GM21515 (cell line): ENCODE results near the gene SCGB1A1.
"Not testable (repeated sequence)": the region's sequence is repeated elsewhere in the genome, so short reads cannot be mapped to it uniquely, and the experiment has no call there.

Experiments
- ATAC-seq: cut with Tn5 transposase; IDR thresholded peaks from one replicate; pipeline ENCODE4 v1.9.1; 2021; ENCODE audit not compliant: unreplicated experiment

The SCGB1A1 gene

GRCh38 chr11:62446091-62446490 lies 27.3 kb downstream of the SCGB1A1 start:
- ATAC-seq: no peak

- no peak for ATAC-seq
These were observed 30.6 kb downstream of the SCGB1A1 start for GRCh38 chr11:62449451-62449851.

- not testable (repeated sequence) for ATAC-seq
These were observed 31.1 kb downstream of the SCGB1A1 start for GRCh38 chr11:62449912-62450311.

GRCh38 chr11:62450543-62451240 lies 31.9 kb downstream of the SCGB1A1 start:
- ATAC-seq: no peak

DNA sequence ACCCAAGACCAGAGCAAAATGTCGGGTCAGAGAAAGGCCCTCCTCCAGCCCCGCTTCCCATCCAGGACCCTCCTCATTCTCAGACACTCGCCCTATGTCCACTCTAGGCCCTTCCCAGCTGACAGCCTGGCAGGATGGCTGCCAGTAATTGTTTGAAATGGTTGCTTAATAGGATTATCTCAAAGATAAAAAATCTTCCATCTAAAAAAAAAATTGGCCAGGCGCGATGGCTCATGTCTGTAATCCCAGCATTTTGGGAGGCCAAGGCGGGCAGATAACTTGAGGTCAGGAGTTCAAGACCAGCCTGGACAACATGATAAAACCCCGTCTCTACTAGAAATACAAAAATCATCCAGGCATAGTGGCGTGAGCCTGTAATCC lies 32.4 kb downstream of the SCGB1A1 start:
- no peak for ATAC-seq

GRCh38 chr11:62452261-62452660 lies 33.4 kb downstream of the SCGB1A1 start:
- no peak for ATAC-seq

DNA sequence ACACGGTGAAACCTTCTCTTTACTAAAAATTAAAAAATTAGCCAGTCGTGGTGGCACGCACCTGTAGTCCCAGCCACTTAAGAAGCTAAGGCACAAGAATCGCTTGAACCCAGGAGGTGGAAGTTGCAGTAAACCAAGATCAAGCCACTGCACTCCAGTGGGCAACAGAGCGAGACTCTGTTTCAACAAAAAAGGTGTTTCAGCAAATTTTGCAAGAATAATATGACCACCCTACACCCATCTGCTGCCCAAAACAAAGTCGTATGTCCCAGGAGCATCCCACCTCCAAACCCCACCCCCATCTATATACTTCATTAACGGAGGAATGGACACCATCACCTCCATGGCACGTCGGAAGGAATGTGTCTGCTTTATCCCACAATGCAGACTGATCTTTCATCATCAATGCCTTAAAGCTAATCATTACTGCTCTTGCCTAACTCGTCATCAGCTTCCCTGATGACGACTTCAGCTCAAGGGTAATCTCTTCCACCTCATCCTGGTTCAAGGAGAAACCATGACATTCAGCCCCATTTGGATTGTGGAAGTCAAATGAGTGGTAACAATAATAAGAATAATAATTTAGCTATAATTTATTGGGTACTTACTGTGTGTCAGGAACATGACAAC lies 34.1 kb downstream of the SCGB1A1 start:
- ATAC-seq: no peak

DNA sequence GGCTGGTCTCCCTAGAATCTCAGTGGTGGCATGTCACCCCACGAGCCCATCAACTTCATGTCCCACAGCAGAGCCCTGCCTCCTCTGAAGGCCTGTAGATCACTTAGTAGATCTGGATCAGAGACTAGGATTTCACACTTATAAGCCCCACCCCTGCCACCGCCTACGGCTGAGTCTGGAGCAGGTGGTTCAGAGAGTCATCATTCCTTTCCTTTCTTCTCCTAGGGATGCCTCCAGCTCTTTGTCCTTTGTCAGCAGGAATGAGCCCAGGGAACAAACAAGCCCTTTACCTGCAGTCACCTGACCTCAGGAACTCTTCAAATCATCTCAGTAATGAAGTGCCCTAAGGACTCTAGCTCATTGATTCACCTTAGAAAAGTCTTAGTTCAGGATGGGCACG lies 37.8 kb downstream of the SCGB1A1 start:
- ATAC-seq: no peak

DNA sequence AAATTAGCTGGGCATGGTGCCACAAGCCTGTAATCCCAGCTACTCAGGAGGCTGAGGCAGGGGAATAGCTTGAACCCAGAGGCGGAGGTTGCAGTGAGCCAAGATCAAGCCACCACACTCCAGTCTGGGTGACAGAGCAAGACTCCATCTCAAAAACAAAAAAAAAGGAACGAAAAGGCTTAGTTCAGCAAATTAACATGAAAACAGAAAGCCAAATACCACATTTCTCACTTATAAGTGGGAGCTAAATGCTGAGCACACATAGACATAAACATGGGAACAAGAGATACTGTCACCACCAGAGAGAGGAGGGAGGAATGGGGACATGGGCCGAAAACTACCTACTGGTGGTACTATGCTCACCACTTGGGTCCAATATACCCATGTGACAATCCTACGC lies 38.6 kb downstream of the SCGB1A1 start:
- no peak for ATAC-seq

DNA sequence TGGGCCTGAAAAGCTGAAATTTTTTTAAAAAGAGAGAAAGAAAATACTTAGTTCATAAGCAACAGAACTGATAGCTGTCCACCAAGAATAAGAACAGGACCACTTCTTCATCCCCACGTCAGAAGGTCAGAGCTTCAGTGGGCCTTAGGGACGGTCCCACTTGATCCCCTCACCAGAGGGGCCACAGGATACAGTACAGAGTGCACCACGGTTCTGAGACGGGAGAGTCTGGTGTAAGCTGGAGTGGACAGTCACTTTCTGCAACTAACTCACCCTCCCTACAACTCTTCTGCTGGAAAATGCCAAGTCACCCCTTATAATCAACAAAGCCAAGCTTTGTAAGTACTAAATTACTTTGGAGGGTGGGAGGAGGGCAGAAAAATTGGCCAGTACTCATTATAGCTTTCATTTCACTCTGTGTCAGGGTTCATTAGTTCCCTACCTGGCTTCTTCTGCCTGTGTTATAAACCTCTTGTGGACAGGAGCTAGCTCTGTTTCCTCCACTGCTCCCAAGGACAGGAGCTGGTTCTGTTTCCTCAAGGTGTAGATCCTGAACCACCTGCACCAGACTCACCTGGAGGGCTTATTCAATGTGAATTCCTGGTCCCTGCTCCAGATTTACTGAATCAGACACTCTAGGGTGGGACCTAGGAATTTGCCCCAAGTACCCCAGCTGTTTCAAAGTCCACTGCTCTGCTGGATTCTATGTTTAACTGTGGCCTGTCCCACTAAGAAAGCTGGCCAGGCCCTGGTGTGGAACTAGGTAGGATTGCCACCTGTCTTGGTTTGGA lies 39.6 kb downstream of the SCGB1A1 start:
- ATAC-seq: no peak

GRCh38 chr11:62459080-62459479 lies 40.2 kb downstream of the SCGB1A1 start:
- ATAC-seq: no peak

DNA sequence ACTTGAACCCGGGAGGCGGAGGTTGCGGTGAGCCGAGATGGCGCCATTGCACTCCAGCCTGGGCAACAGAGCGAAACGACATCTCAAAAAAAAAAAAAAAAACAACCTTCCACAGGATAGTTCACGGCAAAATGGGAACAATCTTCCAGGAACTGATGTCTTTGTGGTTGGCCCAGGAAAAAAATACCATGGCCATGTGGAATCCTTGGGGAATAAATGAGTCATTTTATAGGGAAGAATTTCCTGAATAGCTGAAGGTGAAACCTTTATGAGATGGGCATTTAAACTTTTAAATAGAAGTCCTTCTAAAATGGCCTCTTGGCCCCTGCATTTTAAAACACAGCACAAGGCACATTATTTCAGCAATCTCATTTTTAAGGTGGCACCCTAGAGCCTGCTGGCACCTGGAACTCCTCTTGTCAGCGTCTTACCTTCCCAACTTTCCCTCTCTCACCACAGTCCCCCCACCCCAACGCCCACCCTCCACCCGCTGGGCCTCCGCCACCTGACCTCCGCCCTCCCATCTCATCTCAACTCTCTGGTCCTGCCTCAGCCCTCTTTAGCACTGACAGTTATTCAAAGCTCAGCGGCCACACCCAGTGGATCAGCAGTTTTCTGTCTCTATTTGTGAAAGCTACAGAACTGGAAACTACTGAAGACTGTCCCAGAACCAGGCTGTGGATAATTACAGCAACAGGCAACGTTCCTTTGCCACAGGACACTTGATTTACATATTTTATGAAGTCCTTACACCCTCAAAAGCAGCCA lies 43.1 kb downstream of the SCGB1A1 start:
- ATAC-seq: no peak

DNA sequence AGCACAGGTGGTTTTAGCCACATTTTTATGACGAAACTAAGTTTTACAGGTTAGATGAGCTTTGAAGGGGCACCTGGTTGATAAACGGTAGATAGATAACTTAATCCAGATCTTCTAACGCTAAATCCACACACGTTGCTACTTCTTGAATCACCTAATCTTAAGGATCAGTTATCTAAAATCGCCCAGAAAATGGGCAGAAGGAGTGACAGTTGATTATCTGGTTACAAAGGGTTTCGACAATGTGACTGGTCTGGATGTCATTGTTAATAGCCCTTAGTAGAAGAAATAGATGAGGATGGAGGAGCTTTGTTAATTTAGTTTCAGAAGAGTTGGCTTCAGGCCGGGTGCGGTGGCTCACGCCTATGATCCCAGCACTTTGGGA lies 43.7 kb downstream of the SCGB1A1 start:
- ATAC-seq: no peak

DNA sequence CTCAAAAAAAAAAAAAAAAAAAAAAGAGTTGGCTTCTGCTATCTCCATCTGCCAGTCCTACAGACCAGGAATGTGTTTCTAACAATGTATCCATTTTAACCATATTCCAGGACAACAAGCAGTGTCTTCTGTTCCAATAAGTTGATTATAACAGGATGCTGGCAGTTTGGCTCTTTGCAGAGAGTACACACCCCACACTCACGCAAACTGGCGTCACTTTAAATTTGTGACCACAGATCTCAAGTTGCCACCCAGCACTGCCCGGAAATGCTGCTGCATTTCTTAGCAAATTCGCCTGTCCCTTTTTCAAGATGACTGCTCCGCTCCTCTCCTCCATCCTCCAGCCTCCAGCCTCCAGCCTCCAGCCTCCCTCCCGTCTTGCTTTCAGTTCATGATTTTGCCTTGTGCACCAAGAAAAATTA lies 44.3 kb downstream of the SCGB1A1 start:
- no peak for ATAC-seq

DNA sequence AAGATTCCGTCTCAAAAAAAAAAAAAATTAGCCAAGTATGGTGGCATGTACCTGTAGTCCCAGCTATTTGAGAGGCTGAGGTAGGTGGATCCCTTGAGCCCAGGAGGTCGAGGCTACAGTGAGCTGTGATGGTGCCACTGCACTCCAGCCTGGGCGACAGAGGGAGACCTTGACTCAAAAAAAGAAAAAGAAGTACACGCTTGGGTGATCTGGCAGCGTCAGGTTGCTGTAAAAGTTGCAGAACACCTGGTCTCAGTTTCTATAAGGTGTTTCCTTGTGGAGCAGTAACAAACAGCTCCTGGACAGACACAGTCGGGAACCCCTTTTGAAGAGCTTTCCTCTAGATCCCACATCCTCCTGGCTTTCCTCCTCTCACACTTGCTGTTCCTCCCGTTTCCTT lies 45.8 kb downstream of the SCGB1A1 start:
- no peak for ATAC-seq

DNA sequence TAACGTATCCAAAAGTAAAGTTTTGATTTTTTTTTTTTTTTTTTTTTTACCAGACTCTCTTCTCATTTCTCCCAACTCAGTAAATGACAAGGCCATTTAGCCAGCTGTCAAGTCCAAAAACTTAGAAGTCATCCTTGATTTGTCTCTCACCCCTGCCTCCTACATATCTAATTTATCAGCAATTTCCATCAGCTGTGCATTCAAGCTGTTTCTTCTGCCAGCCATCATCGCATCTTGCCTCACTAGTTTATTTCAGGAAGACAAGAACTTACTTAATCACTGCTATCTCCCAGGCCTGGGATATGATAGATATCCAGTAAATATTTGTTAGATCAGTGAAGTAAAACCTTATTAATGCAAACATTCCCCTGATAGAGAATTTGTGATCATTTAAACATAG lies 47.6 kb downstream of the SCGB1A1 start:
- no peak for ATAC-seq

DNA sequence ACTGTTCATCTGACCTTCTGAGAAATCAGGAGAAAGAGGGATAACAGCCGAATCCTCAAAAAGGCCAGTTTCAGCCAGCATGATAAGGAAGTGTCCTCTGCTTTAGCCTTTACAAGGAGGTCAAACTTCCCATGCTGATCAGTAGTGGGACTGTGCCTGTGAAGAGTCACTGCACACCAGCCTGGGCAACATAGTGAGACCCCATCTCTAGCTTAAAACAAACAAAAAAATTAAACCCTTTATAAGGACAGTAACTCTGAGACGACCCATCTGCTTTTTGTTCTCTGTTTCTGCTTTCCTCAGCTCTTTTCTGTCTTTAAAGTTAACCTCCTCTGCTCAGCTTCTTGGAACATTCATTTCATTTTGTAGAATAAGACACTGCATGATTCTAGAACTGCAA lies 49.7 kb downstream of the SCGB1A1 start:
- no peak for ATAC-seq

DNA sequence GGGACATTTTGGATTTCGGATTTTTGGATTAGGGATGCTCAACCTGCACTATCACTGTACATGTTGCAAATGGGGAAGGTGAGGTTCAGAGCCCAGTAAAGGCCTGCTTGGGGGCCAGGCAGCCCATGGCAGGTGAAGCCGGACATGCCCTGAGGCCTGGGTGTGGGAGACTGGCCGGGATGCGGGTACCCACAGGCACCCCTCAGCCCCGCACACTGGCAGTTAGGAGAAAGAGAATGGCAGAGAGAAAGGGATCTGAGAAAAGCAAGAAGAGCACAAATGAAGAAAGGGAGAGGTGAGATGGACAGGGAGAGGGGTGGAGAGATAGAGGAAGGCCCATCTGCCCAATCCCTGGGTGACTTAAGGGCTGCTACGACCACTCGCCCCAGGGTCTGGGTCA lies 52.8 kb downstream of the SCGB1A1 start:
- ATAC-seq: no peak

GRCh38 chr11:62472063-62472884 lies 53.4 kb downstream of the SCGB1A1 start:
- ATAC-seq: no peak
